ENCODE results near the gene TRPC4.

The TRPC4 gene

GRCh38 chr13:37651891-37652290, 217.7 kb downstream of the TRPC4 start:
- DNase-seq: no peak

GRCh38 chr13:37648609-37649008, 221.0 kb downstream of the TRPC4 start:
- DNase-seq: no peak

GRCh38 chr13:37647031-37647650, 222.4 kb downstream of the TRPC4 start:
- no peak for DNase-seq

- no peak for DNase-seq
Observed at GRCh38 chr13:37646531-37646930, 223.0 kb downstream of the TRPC4 start.

GRCh38 chr13:37645181-37645740, 224.3 kb downstream of the TRPC4 start:
- DNase-seq: no peak

GRCh38 chr13:37641391-37641790, 228.2 kb downstream of the TRPC4 start:
- DNase-seq: no peak

- no peak for DNase-seq
Observed at GRCh38 chr13:37640499-37640898, 229.1 kb downstream of the TRPC4 start.

- DNase-seq: no peak
Observed at GRCh38 chr13:37636701-37637100, 232.9 kb downstream of the TRPC4 start.

- DNase-seq: no peak
Observed at GRCh38 chr13:37632294-37632693, 237.3 kb downstream of the TRPC4 start.

GRCh38 chr13:37627428-37627827, 242.1 kb downstream of the TRPC4 start:
- DNase-seq: no peak

GRCh38 chr13:37621811-37622361, 247.7 kb downstream of the TRPC4 start:
- DNase-seq: peak; percentile 71

- DNase-seq: peak; percentile 79
Observed at GRCh38 chr13:37618554-37618953, 251.0 kb downstream of the TRPC4 start.

GRCh38 chr13:37617173-37617572, 252.4 kb downstream of the TRPC4 start:
- DNase-seq: peak; percentile 87

GRCh38 chr13:37616131-37616530, 253.4 kb downstream of the TRPC4 start:
- DNase-seq: no peak

GRCh38 chr13:37615276-37615675, 254.3 kb downstream of the TRPC4 start:
- no peak for DNase-seq

GRCh38 chr13:37613638-37614037, 255.9 kb downstream of the TRPC4 start:
- no peak for DNase-seq

- DNase-seq: no peak
Observed at GRCh38 chr13:37613236-37613635, 256.3 kb downstream of the TRPC4 start.

- no peak for DNase-seq
Observed at GRCh38 chr13:37608750-37609339, 260.7 kb downstream of the TRPC4 start.

GRCh38 chr13:37602733-37603381, 266.7 kb downstream of the TRPC4 start:
- DNase-seq: no peak

- no peak for DNase-seq
Observed at GRCh38 chr13:37601648-37602440, 267.7 kb downstream of the TRPC4 start.

GRCh38 chr13:37599519-37599918, 270.1 kb downstream of the TRPC4 start:
- DNase-seq: no peak

GRCh38 chr13:37598597-37598996, 271.0 kb downstream of the TRPC4 start, which contains the start of gene POSTN:
Gene POSTN, minus strand, starts transcription at chr13:37598768. Its CDS starts 42 bp downstream, at chr13:37598726.
- no peak for DNase-seq
